Suprapubic skin (tissue), 3 donors: ENCODE results near the gene ZBTB46.

Source experiments
- CTCF ChIP-seq, 2 donors: fragments of 200-600 bp in 1 of 2; fragments of 450-650 bp in 1 of 2; sonication (generic) in 1 of 2; IDR thresholded peaks; one replicate each; pipeline ENCODE4 v1.5.1; 2016 to 2019; ENCODE audit warnings: antibody characterized with exemption in 2 of 2, mild to moderate bottlenecking in 1 of 2, moderate library complexity in 1 of 2
- EP300 ChIP-seq: sonication (generic); formaldehyde crosslinking; IDR thresholded peaks from one replicate; pipeline ENCODE4 v1.6.1; 2017; ENCODE audit warnings: antibody characterized with exemption
- POLR2A ChIP-seq, 2 donors: fragments of 450-650 bp; IDR thresholded peaks; one replicate each; pipeline ENCODE4 v1.6.1; 2017; ENCODE audit warnings: antibody characterized with exemption in 2 of 2, mild to moderate bottlenecking in 2 of 2, moderate library complexity in 2 of 2

DNA sequence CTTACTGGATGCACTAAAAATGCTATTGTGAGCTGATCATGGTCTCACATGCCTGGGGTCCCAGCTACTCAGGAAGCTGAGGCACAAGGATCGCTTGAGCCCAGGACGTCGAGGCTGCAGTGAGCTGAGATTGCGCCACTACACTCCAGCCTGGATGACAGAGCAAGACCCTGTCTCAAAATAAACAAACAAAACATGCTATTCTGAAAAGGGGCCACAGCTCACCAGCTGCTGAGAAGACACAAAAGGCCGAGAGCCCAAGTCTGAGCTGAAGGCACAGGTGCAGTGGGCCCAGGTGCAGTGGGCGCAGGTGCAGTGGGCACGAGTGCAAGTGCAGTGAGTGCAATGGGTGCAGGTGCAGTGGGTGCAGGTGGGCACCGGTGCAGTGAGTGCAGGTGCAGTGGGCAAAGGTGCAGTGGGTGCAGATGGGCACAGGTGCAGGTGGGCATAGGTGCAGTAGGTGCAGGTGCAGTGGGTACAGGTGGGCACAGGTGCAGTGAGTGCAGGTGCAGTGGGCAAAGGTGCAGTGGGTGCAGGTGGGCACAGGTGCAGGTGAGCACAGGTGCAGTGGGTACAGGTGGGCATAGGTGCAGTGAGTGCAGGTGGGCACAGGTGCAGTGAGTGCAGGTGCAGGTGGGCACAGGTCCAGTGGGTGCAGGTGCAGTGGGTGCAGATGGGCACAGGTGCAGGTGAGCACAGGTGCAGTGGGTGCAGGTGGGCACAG, 16.0 kb downstream of the ZBTB46 start:
- TF ChIP-seq CTCF (IDR thresholded peaks at IDR 0.05) (no peak), EP300 (no peak), POLR2A (IDR thresholded peaks at IDR 0.05) (no peak)
